Stomach (tissue), 9 donors: ENCODE measurements around the gene MPC2. TPM values are rescaled to one million over a fixed set of nuclear protein-coding genes. Genes with fewer than 3 reads are reported as not detected.

Experiments used
- DNase-seq, 2 donors: peaks; one replicate each; pipeline versions ENCODE4 v3.0.0 to v3.0.0-alpha.2; 2013 to 2019
- H3K27ac ChIP-seq, 5 donors: fragments of 200-600 bp in 4 of 5; sonication (generic) in 4 of 5; one replicate each; pipeline ENCODE4 v1.5.1; 2013 to 2019; ENCODE audit warnings: mild to moderate bottlenecking in 1 of 5, moderate library complexity in 1 of 5
- H3K27me3 ChIP-seq, 3 donors: fragments of 200-600 bp; sonication (generic); one replicate each; pipeline ENCODE4 v1.5.1; 2017 to 2019; ENCODE audit warnings: mixed run types in 1 of 3
- H3K36me3 ChIP-seq, 4 donors: fragments of 200-600 bp; sonication (generic); 1 replicate in 3 of 4; 2 replicates in 1 of 4; pipeline ENCODE4 v1.5.1; 2016 to 2019
- H3K4me1 ChIP-seq, 4 donors: fragments of 200-600 bp; sonication (generic); one replicate each; pipeline ENCODE4 v1.5.1; 2016 to 2019
- H3K4me3 ChIP-seq, 4 donors: fragments of 200-600 bp; sonication (generic) in 3 of 4; one replicate each; pipeline ENCODE4 v1.5.1; 2016 to 2019; ENCODE audit warnings: mild to moderate bottlenecking in 1 of 4
- H3K9me3 ChIP-seq, 4 donors: fragments of 200-600 bp; sonication (generic); one replicate each; pipeline ENCODE4 v1.5.1; 2016 to 2019
- CTCF ChIP-seq, 7 experiments: fragments of 450-650 bp in 4 of 7; fragments of 200-600 bp in 3 of 7; sonication (generic) in 3 of 7; IDR thresholded peaks; one replicate each; pipeline ENCODE4 v1.5.1; 2016 to 2019; ENCODE audit warnings: antibody characterized with exemption in 7 of 7, control low read depth in 2 of 7, mild to moderate bottlenecking in 1 of 7
- EP300 ChIP-seq: sonication (generic); formaldehyde crosslinking; IDR thresholded peaks from one replicate; pipeline ENCODE4 v1.6.1; 2017; ENCODE audit warnings: antibody characterized with exemption
- POLR2A ChIP-seq, 4 donors: fragments of 450-650 bp; IDR thresholded peaks; one replicate each; pipeline ENCODE4 v1.6.1; 2016; ENCODE audit warnings: antibody characterized with exemption in 4 of 4, control low read depth in 2 of 4, mild to moderate bottlenecking in 1 of 4, moderate library complexity in 1 of 4
- POLR2AphosphoS5 ChIP-seq, 3 donors: sonication (generic); formaldehyde crosslinking; IDR thresholded peaks; one replicate each; pipeline ENCODE4 v1.6.1; 2016; ENCODE audit warnings: antibody characterized with exemption in 3 of 3
- WGBS, 5 donors: extraction: QIAGEN DNeasy Blood & Tissue Kit in 3 of 5; methylation state at CpG; one replicate each; pipeline versions ENCODE4 v1.1.5 to v1.1.7; 2013 to 2018; 5-methylcytosine and 5-hydroxymethylcytosine counted together
- intact Hi-C: fragments of 100-400 bp; cut with DNase I; formaldehyde crosslinking; loops from one replicate; pipeline ENCODE4 v1.15.1; 2023; ENCODE audit warnings: low total_unique reads
- polyA plus RNA-seq, 3 donors: library from polyadenylated mRNA; stranded (reverse); fragments of 200-250 nt; gene quantifications; one replicate each; pipeline ENCODE4 v1.2.3, GENCODE V29; 2013
- total RNA-seq, 5 donors: library from RNA; depleted of rRNA; stranded (reverse); fragments of >200 nt; gene quantifications; one replicate each; pipeline versions ENCODE4 v1.1.0 to v1.2.3, GENCODE V29; 2014 to 2016
- donor health status: healthy with polysubstance abuse.
- donor health status: Bipolar disorder and iron deficiency.
- donor health status: healthy.

Gene MPC2
- total and polyA plus RNA-seq, 8 donors, result 47.2 to 271 (median 62.2) TPM

DNA sequence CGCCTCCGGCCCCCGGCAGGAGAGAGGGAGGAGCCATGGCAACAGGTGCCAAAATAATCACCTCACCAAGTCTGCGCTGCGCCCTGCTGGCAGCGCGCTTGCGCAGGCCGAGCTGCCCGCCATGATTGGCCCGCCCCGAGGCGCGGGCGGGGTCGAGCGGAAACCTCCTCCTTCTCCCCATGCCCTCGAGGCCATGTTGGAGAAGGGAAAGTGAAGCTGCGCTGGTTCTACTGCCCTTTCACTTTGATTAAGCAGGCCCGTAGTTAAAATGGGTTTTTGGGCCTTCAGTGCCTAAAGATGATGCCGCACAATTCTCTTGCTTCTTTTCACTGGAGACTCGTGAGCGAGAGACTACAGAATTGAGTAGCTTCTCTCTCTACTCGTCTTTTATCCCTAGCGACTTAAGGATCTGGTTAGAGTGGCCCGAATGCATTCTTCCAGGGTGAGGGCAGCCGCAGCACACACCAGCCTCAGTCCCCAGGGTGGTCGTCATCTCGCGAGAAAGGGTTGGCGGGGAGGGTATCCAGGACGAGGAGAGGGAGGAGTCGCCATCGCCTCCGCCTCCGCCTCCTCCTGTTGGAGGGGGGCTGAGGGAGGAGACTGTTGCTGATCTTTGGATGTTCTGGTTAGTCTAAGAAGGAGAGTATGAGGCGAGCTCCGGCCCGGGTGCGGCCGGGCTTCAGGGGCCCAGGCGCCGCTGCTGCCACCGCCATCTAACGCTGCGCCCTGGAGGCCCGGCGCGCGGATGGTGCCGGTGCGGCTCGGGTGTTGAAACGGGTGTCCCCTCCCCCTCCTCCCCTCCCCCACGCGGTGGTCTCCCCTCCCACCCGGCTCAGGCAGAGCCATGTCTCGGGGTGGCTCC, 573 bp downstream of the MPC2 start, which contains the start of gene DCAF6:
DCAF6 (plus strand) TSS at position 616 of the 862 bp plus-strand sequence; CDS start at position 845, 229 bp downstream.
- TF ChIP-seq POLR2AphosphoS5 (IDR thresholded peaks at IDR 0.05), result peak; percentile 85 to 94 (median 93)
- no peak for TF ChIP-seq EP300
- TF ChIP-seq POLR2A (IDR thresholded peaks at IDR 0.05), result peak in 2 of 4 donors; percentile 37 to 84
- H3K27ac ChIP-seq, result peak within 1 kb of the TSS; percentile 93 to 99 (median 98)
- H3K27me3 ChIP-seq, result no peaks in the 10 kb centered on the region
- H3K36me3 ChIP-seq, result no peaks in the 10 kb centered on the region
- peak within 1 kb of the TSS; percentile 83 to 97 (median 94) for H3K4me3 ChIP-seq
- intact Hi-C loops, result no loop called here
- DNase-seq, result peak; percentile 97 to 100
- peaks cover 4 to 68% (median 33%) of the 10 kb centered on the region in 4 donors for H3K4me1 ChIP-seq
- no peaks in the 10 kb centered on the region for H3K9me3 ChIP-seq
- WGBS, 5 donors, result 0 to 1% (median 0%) methylated on average over 35 to 58 of the region's 58 CpGs

DNA sequence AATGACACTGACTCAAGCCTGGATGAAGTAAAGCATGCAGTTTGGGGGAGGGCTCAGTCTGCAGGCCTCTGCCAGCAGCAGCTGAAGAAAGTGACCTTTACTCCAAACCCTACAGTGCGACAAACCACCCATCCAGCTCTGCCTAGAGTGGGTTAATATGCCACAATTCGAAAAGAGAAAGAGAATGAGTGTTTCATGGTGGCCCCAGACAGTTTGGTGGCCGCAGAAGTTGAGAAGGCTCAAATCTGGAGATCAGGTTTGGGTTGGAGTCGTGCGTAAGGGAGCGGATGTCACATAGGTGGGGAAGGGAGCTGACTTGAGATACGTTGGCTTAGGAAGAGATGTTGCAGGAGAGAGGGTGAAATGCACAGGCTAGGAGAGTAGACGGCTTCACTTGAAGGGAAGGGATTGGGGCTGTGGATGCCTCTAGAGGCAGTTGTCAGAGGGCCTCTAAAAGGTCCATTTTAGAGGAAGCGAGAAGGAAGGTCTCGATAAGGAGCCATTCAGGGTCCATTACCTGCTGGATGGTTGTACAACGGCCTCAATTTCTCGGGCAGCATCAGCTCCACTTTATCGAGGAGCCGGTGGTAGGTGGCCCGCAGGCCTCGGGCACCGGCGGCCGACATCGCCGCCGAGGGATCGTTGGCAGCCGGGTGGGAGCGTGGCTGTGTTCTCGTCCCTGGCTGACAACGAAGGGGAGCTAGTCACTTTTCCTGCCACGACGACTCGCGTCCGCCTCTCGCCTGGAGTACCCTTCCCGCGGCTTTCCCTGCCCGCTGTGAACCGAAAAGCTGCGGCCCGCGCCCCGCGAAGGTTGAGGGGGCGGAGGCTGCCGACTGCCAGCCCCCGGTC, 1.4 kb downstream of the MPC2 start:
- Histone ChIP-seq H3K4me3 (peak overlapping the region; percentile 83 to 97 (median 94)), H3K36me3 (no peaks in the 10 kb centered on the region), H3K27ac (peak overlapping the region; percentile 93 to 99 (median 98)), H3K9me3 (no peaks in the 10 kb centered on the region), H3K4me1 (peaks cover 4 to 69% (median 33%) of the 10 kb centered on the region in 4 donors), H3K27me3 (no peaks in the 10 kb centered on the region)
- intact Hi-C loops, result no loop called here
- peak in 1 of 3 donors; percentile 89 for TF ChIP-seq POLR2AphosphoS5 (IDR thresholded peaks at IDR 0.05)
- TF ChIP-seq POLR2A (IDR thresholded peaks at IDR 0.05), result peak in 2 of 4 donors; percentile 28 to 66
- TF ChIP-seq EP300, result no peak
- WGBS, 5 donors, result 0 to 1% (median 0%) methylated on average over 27 to 45 of the region's 45 CpGs
- peak in 1 of 2 donors; percentile 78 for DNase-seq

DNA sequence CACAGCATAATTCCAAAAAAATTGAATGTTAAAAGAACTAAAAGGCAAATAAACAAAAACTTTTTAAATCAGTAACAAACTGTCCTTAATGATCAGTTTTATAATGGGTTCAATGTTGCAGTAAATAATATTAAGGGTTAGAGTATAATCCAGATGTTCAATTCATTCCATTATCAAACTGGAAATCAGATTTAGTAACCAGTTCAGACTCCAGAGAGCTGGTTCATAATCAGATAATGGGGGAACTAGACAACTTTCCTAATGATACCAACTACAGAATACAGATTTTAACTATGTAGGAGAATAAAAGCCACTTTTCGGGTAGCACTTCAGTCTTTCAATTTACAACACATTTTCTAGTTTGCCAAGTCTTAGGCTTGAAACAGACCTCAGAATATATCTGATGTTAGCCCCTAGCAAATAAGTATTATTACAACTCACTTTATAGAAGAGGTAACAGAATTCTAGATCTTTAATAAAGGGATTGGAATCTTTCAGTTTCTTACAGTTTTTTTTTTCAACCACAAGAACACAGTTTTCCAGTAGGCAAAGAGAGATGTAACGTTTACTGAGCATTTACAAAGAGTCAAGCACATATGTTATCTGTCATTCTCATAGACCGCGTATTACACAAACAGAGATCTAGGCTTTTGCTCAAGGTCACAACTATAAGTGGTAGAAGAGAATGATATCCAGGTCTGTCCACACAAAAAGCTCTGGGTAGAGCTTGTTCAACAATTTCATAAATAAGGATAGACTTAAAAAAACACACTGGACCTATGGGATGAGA, 2.3 kb downstream of the MPC2 start:
- intact Hi-C loops, result no loop called here
- peaks cover 4 to 73% (median 33%) of the 10 kb centered on the region in 4 donors for H3K4me1 ChIP-seq
- H3K9me3 ChIP-seq, result no peaks in the 10 kb centered on the region
- 10 to 14% (median 13%) methylated on average over 4 of the region's 4 CpGs for WGBS, 5 donors
- H3K4me3 ChIP-seq, result peak overlapping the region; percentile 83 to 97 (median 94)
- DNase-seq, result no peak
- peak overlapping the region; percentile 93 to 99 (median 98) for H3K27ac ChIP-seq
- TF ChIP-seq CTCF (IDR thresholded peaks at IDR 0.05), result no peak
- TF ChIP-seq EP300, result no peak
- no peaks in the 10 kb centered on the region for H3K36me3 ChIP-seq
- H3K27me3 ChIP-seq, result no peaks in the 10 kb centered on the region

- peak overlapping the region in 4 of 5 donors; percentile 98 to 99 (median 98) for H3K27ac ChIP-seq
- H3K4me1 ChIP-seq, result peaks cover 4 to 73% (median 36%) of the 10 kb centered on the region in 4 donors
- WGBS, 5 donors, result 31 to 48% (median 38%) methylated on average over 4 of the region's 4 CpGs
- H3K4me3 ChIP-seq, result peak overlapping the region; percentile 83 to 97 (median 94)
- TF ChIP-seq EP300 (no peak), CTCF (IDR thresholded peaks at IDR 0.05) (no peak), POLR2A (IDR thresholded peaks at IDR 0.05) (no peak)
- no peaks in the 10 kb centered on the region for H3K9me3 ChIP-seq
- DNase-seq, result no peak
- intact Hi-C loops, result no loop called here
- no peaks in the 10 kb centered on the region for H3K27me3 ChIP-seq
- H3K36me3 ChIP-seq, result no peaks in the 10 kb centered on the region
Observed at GRCh38 chr1:167933788-167934187, 3.1 kb downstream of the MPC2 start.
